GM18520 (cell line): ENCODE measurements around the gene MYCN.

Experiments used
- ATAC-seq: cut with Tn5 transposase; IDR thresholded peaks from one replicate; pipeline ENCODE4 v1.9.1; 2021; ENCODE audit not compliant: unreplicated experiment

The MYCN gene

GRCh38 chr2:15930589-15931318 lies 9.6 kb upstream of the MYCN start:
- ATAC-seq: no peak

GRCh38 chr2:15931319-15931890 lies 8.9 kb upstream of the MYCN start:
- ATAC-seq: no peak

- ATAC-seq: no peak
These were observed 8.4 kb upstream of the MYCN start for GRCh38 chr2:15931950-15932349.

- no peak for ATAC-seq
These were observed 7.8 kb upstream of the MYCN start for GRCh38 chr2:15932394-15933183.

- ATAC-seq: no peak
These were observed 7.0 kb upstream of the MYCN start for GRCh38 chr2:15933184-15933845.

GRCh38 chr2:15934291-15934945 lies 5.9 kb upstream of the MYCN start:
- no peak for ATAC-seq

GRCh38 chr2:15935189-15935588 lies 5.2 kb upstream of the MYCN start:
- no peak for ATAC-seq

GRCh38 chr2:15935675-15936074 lies 4.7 kb upstream of the MYCN start:
- no peak for ATAC-seq

GRCh38 chr2:15936277-15937104 lies 3.9 kb upstream of the MYCN start:
- no peak for ATAC-seq

- ATAC-seq: no peak
These were observed 3.1 kb upstream of the MYCN start for GRCh38 chr2:15937105-15937881.

GRCh38 chr2:15937882-15938802 lies 2.2 kb upstream of the MYCN start:
- no peak for ATAC-seq

GRCh38 chr2:15938803-15939555 lies 1.4 kb upstream of the MYCN start:
- ATAC-seq: no peak

GRCh38 chr2:15939556-15939853 lies 845 bp upstream of the MYCN start:
- ATAC-seq: no peak

GRCh38 chr2:15940661-15941480 lies 521 bp downstream of the MYCN start:
- ATAC-seq: no peak

GRCh38 chr2:15941481-15941850 lies 1.1 kb downstream of the MYCN start:
- no peak for ATAC-seq

GRCh38 chr2:15941871-15942710 lies 1.7 kb downstream of the MYCN start:
- ATAC-seq: no peak
